Osteocyte (in vitro differentiated cells): Measurements from ENCODE around the gene PPP2R2D. TPM values are rescaled to one million over a fixed set of nuclear protein-coding genes. Genes with fewer than 3 reads are reported as not detected.
A peak's percentile ranks its signal among the peaks of the same experiment; 100 is the strongest.

Source experiments
- DNase-seq: peaks from one replicate; pipeline ENCODE4 v3.0.0; 2021; ENCODE audit warnings: mixed read lengths; ENCODE audit not compliant: unreplicated experiment; ENCODE audit errors: extremely low spot score
- H3K27ac Mint-ChIP-seq: one replicate; pipeline ENCODE4 v1.8.0; 2021; ENCODE audit warnings: mild to moderate bottlenecking, mixed read lengths; ENCODE audit not compliant: unreplicated experiment
- H3K27me3 Mint-ChIP-seq: one replicate; pipeline ENCODE4 v1.8.0; 2021; ENCODE audit warnings: mixed read lengths; ENCODE audit not compliant: unreplicated experiment
- H3K36me3 Mint-ChIP-seq: one replicate; pipeline ENCODE4 v1.8.0; 2021; ENCODE audit warnings: mixed read lengths; ENCODE audit not compliant: unreplicated experiment
- H3K4me1 Mint-ChIP-seq: one replicate; pipeline ENCODE4 v1.8.0; 2021; ENCODE audit warnings: mixed read lengths; ENCODE audit not compliant: unreplicated experiment
- H3K4me3 Mint-ChIP-seq: one replicate; pipeline ENCODE4 v1.8.0; 2021; ENCODE audit warnings: mild to moderate bottlenecking, moderate library complexity, mixed read lengths; ENCODE audit not compliant: unreplicated experiment
- H3K9me3 Mint-ChIP-seq: one replicate; pipeline ENCODE4 v1.8.0; 2021; ENCODE audit warnings: mixed read lengths; ENCODE audit not compliant: unreplicated experiment
- total RNA-seq: library from RNA; stranded (reverse); gene quantifications from 2 replicates; pipeline ENCODE4 v1.2.1, GENCODE V29; 2021
- TF ChIP-seq, protein P1 (sequence below): fragments of 200-600 bp; sonication (generic); IDR thresholded peaks from 2 replicates; pipeline ENCODE4 v1.5.0; 2021; ENCODE audit warnings: antibody characterized with exemption, mild to moderate bottlenecking, moderate library complexity

The PPP2R2D gene
- total RNA-seq, 1 donor from 2014 or later: 28.9 TPM

DNA sequence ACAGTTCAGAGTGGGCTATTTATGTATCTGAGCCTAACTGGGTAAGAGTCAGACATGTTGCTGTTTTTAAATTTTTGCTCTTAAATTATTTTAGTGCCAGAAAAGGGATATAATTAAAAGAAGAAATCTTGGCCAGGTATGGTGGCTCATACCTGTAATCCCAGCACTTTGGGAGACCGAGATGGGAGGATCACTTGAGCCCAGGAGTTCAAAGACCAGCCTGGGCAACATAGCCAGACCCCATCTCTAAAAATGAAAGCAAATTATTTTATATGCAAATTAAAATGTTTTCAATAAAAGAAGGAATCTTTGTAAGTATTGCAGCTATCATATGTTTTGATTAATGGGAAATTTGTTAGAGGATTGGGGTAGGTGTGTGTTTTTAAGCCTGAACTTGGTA is 41.6 kb downstream of the PPP2R2D start:
- H3K4me3 Mint-ChIP-seq: no peak overlapping the region
- no peak for DNase-seq
- no peaks in the 10 kb centered on the region for H3K27me3 Mint-ChIP-seq
- TF ChIP-seq, protein P1, sequence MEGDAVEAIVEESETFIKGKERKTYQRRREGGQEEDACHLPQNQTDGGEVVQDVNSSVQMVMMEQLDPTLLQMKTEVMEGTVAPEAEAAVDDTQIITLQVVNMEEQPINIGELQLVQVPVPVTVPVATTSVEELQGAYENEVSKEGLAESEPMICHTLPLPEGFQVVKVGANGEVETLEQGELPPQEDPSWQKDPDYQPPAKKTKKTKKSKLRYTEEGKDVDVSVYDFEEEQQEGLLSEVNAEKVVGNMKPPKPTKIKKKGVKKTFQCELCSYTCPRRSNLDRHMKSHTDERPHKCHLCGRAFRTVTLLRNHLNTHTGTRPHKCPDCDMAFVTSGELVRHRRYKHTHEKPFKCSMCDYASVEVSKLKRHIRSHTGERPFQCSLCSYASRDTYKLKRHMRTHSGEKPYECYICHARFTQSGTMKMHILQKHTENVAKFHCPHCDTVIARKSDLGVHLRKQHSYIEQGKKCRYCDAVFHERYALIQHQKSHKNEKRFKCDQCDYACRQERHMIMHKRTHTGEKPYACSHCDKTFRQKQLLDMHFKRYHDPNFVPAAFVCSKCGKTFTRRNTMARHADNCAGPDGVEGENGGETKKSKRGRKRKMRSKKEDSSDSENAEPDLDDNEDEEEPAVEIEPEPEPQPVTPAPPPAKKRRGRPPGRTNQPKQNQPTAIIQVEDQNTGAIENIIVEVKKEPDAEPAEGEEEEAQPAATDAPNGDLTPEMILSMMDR: no peak
- H3K9me3 Mint-ChIP-seq: no peaks in the 10 kb centered on the region
- H3K4me1 Mint-ChIP-seq: peaks cover 45% of the 10 kb centered on the region
- peaks cover 48% of the 10 kb centered on the region for H3K36me3 Mint-ChIP-seq
- H3K27ac Mint-ChIP-seq: peak overlapping the region; percentile 43

DNA sequence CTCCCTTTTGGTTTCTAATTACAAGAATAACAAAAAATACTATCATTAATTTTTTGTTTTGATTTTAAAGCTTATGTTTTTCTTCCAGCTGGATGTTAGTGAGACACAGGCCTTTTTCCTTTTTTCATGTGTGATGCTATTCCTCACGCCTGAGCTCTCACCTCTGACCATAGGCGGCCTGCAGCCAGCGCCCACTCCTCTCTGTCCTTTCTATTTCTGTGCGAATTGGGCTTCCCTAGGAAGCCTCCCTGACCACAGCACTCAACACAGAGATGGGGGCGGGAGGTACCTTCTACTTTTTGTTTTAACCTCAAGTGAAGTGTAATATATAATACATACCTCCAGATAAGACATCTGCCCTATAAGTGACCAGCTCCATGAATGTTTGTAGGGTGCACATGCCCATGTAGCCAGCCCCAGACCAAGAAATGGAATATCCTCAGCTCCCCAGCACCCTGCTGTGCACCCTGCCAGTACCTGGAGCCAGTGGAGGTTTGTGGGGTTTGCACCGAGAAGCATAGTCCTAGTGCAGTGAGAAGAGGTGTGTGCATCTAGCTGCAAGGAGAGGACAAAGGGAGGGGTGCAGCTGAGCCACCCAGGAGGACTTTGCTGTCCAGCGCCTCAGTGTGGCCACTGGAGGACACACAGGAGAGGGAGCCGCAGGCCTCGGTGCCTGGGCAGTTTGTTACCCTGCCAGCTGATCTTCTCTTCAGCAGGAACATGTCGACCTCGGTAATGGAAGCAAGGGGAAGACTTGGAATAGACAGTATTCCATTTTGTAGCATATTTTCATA is 42.4 kb downstream of the PPP2R2D start:
- Mint-ChIP-seq H3K4me3 (no peak overlapping the region), H3K27me3 (no peaks in the 10 kb centered on the region), H3K27ac (peak overlapping the region; percentile 46), H3K36me3 (peaks cover 47% of the 10 kb centered on the region), H3K9me3 (no peaks in the 10 kb centered on the region), H3K4me1 (peaks cover 53% of the 10 kb centered on the region)
- TF ChIP-seq, protein P1: peak; percentile 41
- DNase-seq: no peak

DNA sequence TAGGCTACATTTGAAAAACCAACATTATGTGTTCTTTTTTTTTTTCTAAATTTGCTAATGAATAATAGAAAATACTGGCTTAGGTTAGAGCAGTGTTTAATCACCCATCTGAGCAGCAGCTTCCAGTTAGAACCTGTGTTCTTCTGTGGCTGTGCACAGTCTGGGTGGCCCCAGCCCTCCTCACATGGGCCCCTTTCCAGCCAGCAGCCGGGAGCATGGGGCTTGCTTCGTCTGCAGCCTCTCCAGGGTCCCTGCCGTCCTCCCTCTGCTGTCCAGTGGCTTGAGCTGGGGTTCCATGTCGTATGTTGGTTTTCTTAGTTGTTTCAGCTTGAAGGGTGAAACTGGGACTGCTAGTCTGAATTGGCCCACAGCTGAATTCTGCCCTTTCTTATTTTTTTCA is 43.6 kb downstream of the PPP2R2D start:
- Mint-ChIP-seq H3K36me3 (peaks cover 51% of the 10 kb centered on the region), H3K4me1 (peaks cover 55% of the 10 kb centered on the region), H3K27ac (no peak overlapping the region), H3K4me3 (no peak overlapping the region), H3K27me3 (no peaks in the 10 kb centered on the region), H3K9me3 (no peaks in the 10 kb centered on the region)
- DNase-seq: peak; percentile 48
- TF ChIP-seq, protein P1: no peak

DNA sequence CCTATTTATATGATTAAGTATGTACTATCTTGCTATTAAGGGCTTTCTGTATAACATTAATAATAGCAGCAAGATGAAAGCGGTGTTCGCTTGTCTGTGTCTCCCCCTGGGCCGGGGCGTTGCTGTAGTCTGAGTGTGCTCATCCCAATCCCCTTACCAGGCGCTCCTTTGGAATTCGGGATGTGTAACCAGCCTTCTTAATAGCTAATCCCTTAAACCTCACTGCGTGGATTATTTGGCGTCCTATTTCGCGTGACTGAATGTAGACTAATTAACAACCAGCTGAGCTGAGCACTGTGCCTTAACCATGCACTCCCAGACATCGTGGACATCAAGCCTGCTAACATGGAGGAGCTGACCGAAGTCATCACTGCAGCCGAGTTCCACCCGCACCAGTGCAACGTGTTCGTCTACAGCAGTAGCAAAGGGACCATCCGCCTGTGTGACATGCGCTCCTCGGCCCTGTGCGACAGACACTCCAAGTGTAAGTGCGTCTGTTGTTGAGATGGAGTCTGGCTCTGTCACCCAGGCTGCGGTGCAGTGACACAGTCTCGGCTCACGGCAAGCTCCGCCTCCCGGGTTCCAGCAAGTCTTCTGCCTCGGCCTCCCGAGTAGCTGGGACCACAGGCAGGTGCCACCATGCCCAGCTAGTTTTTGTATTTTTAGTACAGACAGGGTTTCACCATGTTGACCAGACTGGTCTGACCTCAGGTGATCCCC is 44.3 kb downstream of the PPP2R2D start:
- peaks cover 46% of the 10 kb centered on the region for H3K36me3 Mint-ChIP-seq
- no peaks in the 10 kb centered on the region for H3K27me3 Mint-ChIP-seq
- H3K4me3 Mint-ChIP-seq: no peak overlapping the region
- H3K4me1 Mint-ChIP-seq: peaks cover 55% of the 10 kb centered on the region
- H3K27ac Mint-ChIP-seq: peak overlapping the region; percentile 93
- no peaks in the 10 kb centered on the region for H3K9me3 Mint-ChIP-seq
- TF ChIP-seq, protein P1: no peak
- DNase-seq: peak; percentile 19

DNA sequence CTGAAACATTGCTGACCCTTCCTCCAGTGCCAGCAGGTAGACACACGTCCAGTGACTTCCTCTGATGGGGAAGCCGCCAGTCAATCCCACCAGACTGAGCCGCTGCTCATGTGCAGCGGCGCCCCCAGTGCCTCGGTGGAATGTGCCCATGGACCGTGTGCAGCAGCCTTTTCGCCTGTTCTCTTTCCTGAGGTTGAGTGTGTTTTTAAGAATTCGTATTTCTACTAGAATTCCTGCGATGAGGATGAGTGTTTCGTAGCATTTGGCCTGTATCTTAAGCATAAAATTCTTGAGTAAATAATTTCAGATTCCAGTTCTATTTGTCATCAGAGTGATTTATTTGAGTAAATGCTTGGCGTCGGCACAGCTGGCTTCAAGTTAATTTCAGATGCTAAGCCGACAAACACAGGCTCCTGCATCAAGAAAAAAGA is 45.5 kb downstream of the PPP2R2D start:
- H3K27ac Mint-ChIP-seq: peak overlapping the region; percentile 93
- no peak for DNase-seq
- H3K36me3 Mint-ChIP-seq: peaks cover 34% of the 10 kb centered on the region
- no peaks in the 10 kb centered on the region for H3K9me3 Mint-ChIP-seq
- peaks cover 55% of the 10 kb centered on the region for H3K4me1 Mint-ChIP-seq
- TF ChIP-seq, protein P1: no peak
- H3K27me3 Mint-ChIP-seq: no peaks in the 10 kb centered on the region
- peak overlapping the region; percentile 60 for H3K4me3 Mint-ChIP-seq
